ENCODE data around the gene FUOM. TPM values are rescaled to one million over a fixed set of nuclear protein-coding genes. Genes with fewer than 3 reads are reported as not detected.

Gene FUOM
- total and polyA plus RNA-seq, 2 of the 4 experiments (the other 2 are of a cell fraction): 26.3 to 52.8 TPM

DNA sequence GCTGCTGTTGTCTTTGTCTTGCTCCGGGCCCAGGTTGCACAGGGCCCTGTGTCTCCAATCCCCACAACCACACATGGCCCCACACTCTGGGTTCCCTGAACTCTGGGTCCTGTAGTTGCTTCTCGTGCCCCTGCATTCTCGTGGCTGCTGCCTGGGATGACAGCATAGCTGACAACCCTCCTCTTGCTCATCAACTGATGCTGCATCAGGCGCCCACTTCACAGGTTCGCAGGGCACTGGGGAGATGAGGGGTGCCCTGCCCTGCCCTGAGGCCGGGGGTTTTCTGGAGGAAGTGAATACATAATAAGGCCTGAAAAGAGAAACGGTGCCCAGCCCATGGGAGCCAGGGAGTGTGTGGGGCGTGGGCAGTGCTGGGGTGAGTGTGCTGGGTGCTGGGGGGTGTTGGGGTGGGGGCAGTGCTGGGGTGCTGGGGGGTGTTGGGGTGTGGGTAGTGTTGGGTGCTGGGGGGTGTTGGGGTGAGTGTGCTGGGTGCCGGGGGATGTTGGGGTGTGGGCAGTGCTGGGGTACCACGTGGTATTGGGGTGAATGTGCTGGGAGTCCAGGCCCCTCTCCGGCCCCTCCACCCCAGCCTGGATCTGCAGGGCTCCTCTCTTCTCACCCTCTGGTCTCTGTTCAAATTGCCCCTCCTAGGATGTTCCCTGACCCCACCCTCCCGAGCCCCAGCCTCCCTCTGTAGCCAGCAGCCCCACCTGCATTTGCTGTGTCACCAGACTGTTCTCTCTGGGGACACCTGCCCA is 34.1 kb upstream of the FUOM start:
- Histone ChIP-seq H4K91ac (ENCODE audit: insufficient read depth, low read depth, low read length) (no peak overlapping the region), H3K4me1 (ENCODE audit: control insufficient read depth, insufficient read depth, low read length) (peaks cover 4% of the 10 kb centered on the region; the same call in 1 of the 2 replicates), H4K20me1 (ENCODE audit: insufficient read depth, low read length) (no peaks in the 10 kb centered on the region), H3K9me1 (ENCODE audit: insufficient read depth, low read length) (peaks cover 9% of the 10 kb centered on the region; the same call in 1 of the 2 replicates), H3K9me3 (ENCODE audit: control insufficient read depth, insufficient read depth, low read length) (no peaks in the 10 kb centered on the region), H3K36me3 (ENCODE audit: control insufficient read depth, insufficient read depth, low read length) (peaks cover 16% of the 10 kb centered on the region), H2BK20ac (ENCODE audit: low read depth, low read length) (no peak overlapping the region), H3K79me1 (ENCODE audit: low read depth in 1 of 2, low read length in 2 of 2) (peaks cover 19 to 23% of the 10 kb centered on the region in 2 experiments), H2AK5ac (ENCODE audit: low read depth, low read length) (no peak overlapping the region), H3K9ac (ENCODE audit: low read depth, low read length) (no peak overlapping the region), H3K4me2 (ENCODE audit: low read depth, low read length) (no peak overlapping the region), H3K4me3 (ENCODE audit: insufficient read depth, low read depth, low read length) (no peak overlapping the region), H4K8ac (ENCODE audit: low read depth in 2 of 2, low read length in 2 of 2) (no peak overlapping the region), H2BK15ac (ENCODE audit: low read depth, low read length) (no peak overlapping the region), H3K18ac (ENCODE audit: low read depth, low read length) (no peak overlapping the region), H2AFZ (replicated peaks; ENCODE audit: low read length, poor library complexity) (no peak overlapping the region), H3K23ac (ENCODE audit: low read depth, low read length) (no peak overlapping the region), H3K14ac (replicated peaks; ENCODE audit: low read depth, low read length) (no peak overlapping the region), H3K27me3 (ENCODE audit: control insufficient read depth, insufficient read depth, low read length) (no peaks in the 10 kb centered on the region), H2AK9ac (replicated peaks; ENCODE audit: low read depth, low read length, poor library complexity) (no peak overlapping the region), H4K5ac (ENCODE audit: low read depth, low read length) (no peak overlapping the region), H3K27ac (ENCODE audit: insufficient read depth, low read length) (no peak overlapping the region), H3K4ac (ENCODE audit: low read depth, low read length) (no peak overlapping the region), H3K56ac (ENCODE audit: extremely low read depth, insufficient read depth, low read length) (no peak overlapping the region), H2BK5ac (ENCODE audit: low read depth, low read length, poor library complexity, severe bottlenecking) (no peak overlapping the region), H2BK120ac (ENCODE audit: low read depth, low read length) (no peak overlapping the region)
- dilution Hi-C loops (cut with HindIII; ENCODE audit: low sequenced_read_pairs, unreplicated experiment) (no loop called here), intact Hi-C loops (cut with micrococcal nuclease) (no loop called here), in situ Hi-C loops (cut with MboI; ENCODE audit: low sequenced_read_pairs) (no loop called here)
- ATAC-seq (ENCODE audit: low read depth): no peak
- ChIA-PET POLR2A (ENCODE audit: unreplicated experiment) (no interaction called here), CTCF (no interaction called here)
- TF ChIP-seq NFE2L2 (IDR thresholded peaks at IDR 0.05; ENCODE audit: low read depth, low read length): no peak
- TF ChIP-seq, protein P1, sequence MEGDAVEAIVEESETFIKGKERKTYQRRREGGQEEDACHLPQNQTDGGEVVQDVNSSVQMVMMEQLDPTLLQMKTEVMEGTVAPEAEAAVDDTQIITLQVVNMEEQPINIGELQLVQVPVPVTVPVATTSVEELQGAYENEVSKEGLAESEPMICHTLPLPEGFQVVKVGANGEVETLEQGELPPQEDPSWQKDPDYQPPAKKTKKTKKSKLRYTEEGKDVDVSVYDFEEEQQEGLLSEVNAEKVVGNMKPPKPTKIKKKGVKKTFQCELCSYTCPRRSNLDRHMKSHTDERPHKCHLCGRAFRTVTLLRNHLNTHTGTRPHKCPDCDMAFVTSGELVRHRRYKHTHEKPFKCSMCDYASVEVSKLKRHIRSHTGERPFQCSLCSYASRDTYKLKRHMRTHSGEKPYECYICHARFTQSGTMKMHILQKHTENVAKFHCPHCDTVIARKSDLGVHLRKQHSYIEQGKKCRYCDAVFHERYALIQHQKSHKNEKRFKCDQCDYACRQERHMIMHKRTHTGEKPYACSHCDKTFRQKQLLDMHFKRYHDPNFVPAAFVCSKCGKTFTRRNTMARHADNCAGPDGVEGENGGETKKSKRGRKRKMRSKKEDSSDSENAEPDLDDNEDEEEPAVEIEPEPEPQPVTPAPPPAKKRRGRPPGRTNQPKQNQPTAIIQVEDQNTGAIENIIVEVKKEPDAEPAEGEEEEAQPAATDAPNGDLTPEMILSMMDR (conservative IDR thresholded peaks at IDR 0.05; ENCODE audit: low read depth, low read length): no peak
- TF ChIP-seq RAD21 (IDR thresholded peaks at IDR 0.05; ENCODE audit: low read length): no peak
- TF ChIP-seq USF2 (IDR thresholded peaks at IDR 0.05; ENCODE audit: low read depth, low read length): no peak
- no peak for TF ChIP-seq MXI1 (IDR thresholded peaks at IDR 0.05; ENCODE audit: borderline replicate concordance, low read depth, low read length)
- DNase-seq: no peak
- no TSS peak for BruUV-seq (replicated peaks)
- 100% methylated on average over 3 of the region's 12 CpGs; no CpG with 5 or more reads in 1 of the 2 experiments for whole genome bisulfite sequencing, 2 experiments (ENCODE audit: extremely low coverage in 2 of 2, insufficient read length in 1 of 2)
